HEK293 (cell line): ENCODE data around the gene TMEM91.

Source experiments
- CTCF ChIA-PET: fragments of 350-600 bp; formaldehyde crosslinking; extraction: SDS; loops from one replicate; lab custom pipeline; 2021; ENCODE audit warnings: antibody characterized with exemption; lab: Yijun Ruan, JAX
- POLR2A ChIA-PET: fragments of 300-600 bp; formaldehyde crosslinking; extraction: SDS; loops from one replicate; lab custom pipeline; 2020; ENCODE audit warnings: antibody characterized with exemption, inconsistent platforms; lab: Yijun Ruan, JAX
- H3K27ac ChIP-seq: fragments of 200-500 bp; sonication (Bioruptor generic); 2 replicates; pipeline ENCODE4 v1.5.1; 2014; ENCODE audit warnings: low read depth, low read length, control low read depth, inconsistent platforms; ENCODE audit errors: extremely low read depth
- H3K36me3 ChIP-seq, 2 experiments: fragments of 200-500 bp in 1 of 2; sonication (Bioruptor generic) in 1 of 2; 1 replicate in 1 of 2; 2 replicates in 1 of 2; pipeline ENCODE4 v1.5.1; 2014 to 2017; ENCODE audit warnings: inconsistent platforms in 2 of 2, low read length in 2 of 2; ENCODE audit not compliant: control insufficient read depth in 2 of 2, insufficient read depth in 1 of 2
- H3K4me1 ChIP-seq: fragments of 200-500 bp; sonication (Bioruptor generic); 2 replicates; pipeline ENCODE4 v1.5.1; 2014; ENCODE audit warnings: mild to moderate bottlenecking, low read length, inconsistent platforms; ENCODE audit not compliant: control insufficient read depth, insufficient read depth
- H3K4me3 ChIP-seq: 2 replicates; pipeline ENCODE4 v1.5.1; 2011; ENCODE audit warnings: low read depth, mild to moderate bottlenecking, control low read depth, low read length, moderate library complexity
- H3K9me3 ChIP-seq: fragments of 200-500 bp; sonication (Bioruptor generic); 2 replicates; pipeline ENCODE4 v1.5.1; 2014; ENCODE audit warnings: low read depth, low read length, inconsistent platforms; ENCODE audit not compliant: control insufficient read depth, insufficient read depth
- ATF2 ChIP-seq: fragments of 450-650 bp; formaldehyde crosslinking; IDR thresholded peaks from 2 replicates; pipeline ENCODE4 v1.5.1; 2016; ENCODE audit warnings: missing biosample characterization, missing genetic modification characterization, low read depth
- IKZF3 ChIP-seq: fragments of 450-650 bp; IDR thresholded peaks from 2 replicates; pipeline ENCODE4 v1.5.0; 2018; ENCODE audit warnings: missing biosample characterization, mild to moderate bottlenecking, missing genetic modification characterization, moderate library complexity
- KLF10 ChIP-seq: fragments of 450-650 bp; IDR thresholded peaks from 2 replicates; pipeline ENCODE4 v1.5.1; 2018; ENCODE audit warnings: missing biosample characterization, mild to moderate bottlenecking, missing genetic modification characterization
- KLF17 ChIP-seq: fragments of 450-650 bp; formaldehyde crosslinking; IDR thresholded peaks from 2 replicates; pipeline ENCODE4 v1.5.1; 2016; ENCODE audit warnings: missing biosample characterization, missing genetic modification characterization
- KLF9 ChIP-seq: fragments of 450-650 bp; formaldehyde crosslinking; IDR thresholded peaks from 2 replicates; pipeline ENCODE4 v1.5.1; 2016; ENCODE audit warnings: missing biosample characterization, missing genetic modification characterization, low read depth
- PRDM6 ChIP-seq: fragments of 450-650 bp; formaldehyde crosslinking; IDR thresholded peaks from 2 replicates; pipeline ENCODE4 v1.5.1; 2017; ENCODE audit warnings: missing biosample characterization, missing genetic modification characterization
- SCRT2 ChIP-seq: fragments of 450-650 bp; formaldehyde crosslinking; IDR thresholded peaks from 2 replicates; pipeline ENCODE4 v1.5.1; 2016; ENCODE audit warnings: missing biosample characterization, missing genetic modification characterization
- SP2 ChIP-seq: fragments of 450-650 bp; formaldehyde crosslinking; IDR thresholded peaks from 2 replicates; pipeline ENCODE4 v1.5.1; 2016; ENCODE audit warnings: missing biosample characterization, missing genetic modification characterization
- ZBTB10 ChIP-seq: fragments of 450-650 bp; formaldehyde crosslinking; IDR thresholded peaks from 2 replicates; pipeline ENCODE4 v1.5.1; 2016; ENCODE audit warnings: missing biosample characterization, missing genetic modification characterization
- ZBTB8A ChIP-seq: fragments of 450-650 bp; formaldehyde crosslinking; IDR thresholded peaks from 2 replicates; pipeline ENCODE4 v1.5.1; 2016; ENCODE audit warnings: missing biosample characterization, missing genetic modification characterization
- ZFP69B ChIP-seq: fragments of 450-650 bp; formaldehyde crosslinking; IDR thresholded peaks from 2 replicates; pipeline ENCODE4 v1.5.1; 2016; ENCODE audit warnings: missing biosample characterization, missing genetic modification characterization
- ZNF10 ChIP-seq: fragments of 450-650 bp; formaldehyde crosslinking; IDR thresholded peaks from 2 replicates; pipeline ENCODE4 v1.5.1; 2017; ENCODE audit warnings: missing biosample characterization, missing genetic modification characterization
- ZNF112 ChIP-seq: fragments of 450-650 bp; formaldehyde crosslinking; IDR thresholded peaks from 2 replicates; pipeline ENCODE4 v1.5.0; 2017; ENCODE audit warnings: missing biosample characterization, missing genetic modification characterization
- ZNF19 ChIP-seq: fragments of 450-650 bp; formaldehyde crosslinking; IDR thresholded peaks from 2 replicates; pipeline ENCODE4; 2016; ENCODE audit warnings: missing biosample characterization, missing genetic modification characterization, low read depth
- ZNF24 ChIP-seq: fragments of 450-650 bp; formaldehyde crosslinking; IDR thresholded peaks from 2 replicates; pipeline ENCODE4 v1.5.1; 2016; ENCODE audit warnings: missing biosample characterization, missing genetic modification characterization
- ZNF354C ChIP-seq: fragments of 450-650 bp; formaldehyde crosslinking; IDR thresholded peaks from 2 replicates; pipeline ENCODE4 v1.5.1; 2016; ENCODE audit warnings: missing biosample characterization, missing genetic modification characterization, low read depth, borderline replicate concordance
- ZNF394 ChIP-seq: fragments of 450-650 bp; formaldehyde crosslinking; IDR thresholded peaks from 2 replicates; pipeline ENCODE4 v1.5.1; 2016; ENCODE audit warnings: missing biosample characterization, missing genetic modification characterization, mild to moderate bottlenecking, moderate library complexity, borderline replicate concordance
- ZNF529 ChIP-seq: fragments of 450-650 bp; formaldehyde crosslinking; IDR thresholded peaks from 2 replicates; pipeline ENCODE4 v1.5.1; 2017; ENCODE audit warnings: missing genetic modification characterization, missing biosample characterization; ENCODE audit not compliant: insufficient replicate concordance
- ZNF544 ChIP-seq: fragments of 450-650 bp; formaldehyde crosslinking; IDR thresholded peaks from 2 replicates; pipeline ENCODE4 v1.5.0; 2017; ENCODE audit warnings: missing biosample characterization, missing genetic modification characterization
- ZNF600 ChIP-seq: fragments of 450-650 bp; formaldehyde crosslinking; IDR thresholded peaks from 2 replicates; pipeline ENCODE4 v1.5.1; 2016; ENCODE audit warnings: missing biosample characterization, missing genetic modification characterization
- ZNF692 ChIP-seq: fragments of 450-650 bp; formaldehyde crosslinking; IDR thresholded peaks from 2 replicates; pipeline ENCODE4 v1.5.1; 2016; ENCODE audit warnings: missing biosample characterization, missing genetic modification characterization
- ZNF843 ChIP-seq: fragments of 450-650 bp; formaldehyde crosslinking; IDR thresholded peaks from 2 replicates; pipeline ENCODE4 v1.5.1; 2016; ENCODE audit warnings: missing biosample characterization, missing genetic modification characterization
- ZSCAN30 ChIP-seq: fragments of 450-650 bp; IDR thresholded peaks from 2 replicates; pipeline ENCODE4 v1.5.1; 2018; ENCODE audit warnings: missing biosample characterization, mild to moderate bottlenecking, missing genetic modification characterization, moderate library complexity

The TMEM91 gene

GRCh38 chr19:41353466-41354342 lies 22.6 kb upstream of the TMEM91 start, which contains the start of gene TGFB1 (continued):
- peak; percentile 88 for TF ChIP-seq ZBTB10 (tag by site-specific recombination)
- TF ChIP-seq ZFP69B = peak; percentile 36; the same call in 1 of the 2 replicates
- TF ChIP-seq ZSCAN30 = peak; percentile 71
- TF ChIP-seq ZNF529 (tag by site-specific recombination) = no peak
- peak; percentile 53; the same call in 1 of the 2 replicates for TF ChIP-seq ZNF600 (tag by site-specific recombination)
- TF ChIP-seq SP2 (tag by site-specific recombination) = peak; percentile 73
- peak; percentile 43; the same call in 1 of the 2 replicates for TF ChIP-seq ZBTB8A (tag by site-specific recombination)
- TF ChIP-seq ZNF692 (tag by site-specific recombination) = peak; percentile 50
- peak; percentile 75 for TF ChIP-seq KLF10
- TF ChIP-seq ZNF544 = no peak
- peak; percentile 92 for TF ChIP-seq KLF9
- peak; percentile 69 for TF ChIP-seq IKZF3
- no peak for TF ChIP-seq ZNF354C (tag by site-specific recombination)
- no peak for TF ChIP-seq ZNF19 (tag by site-specific recombination)

- Histone ChIP-seq H3K4me3 (peak overlapping the region; percentile 43), H3K9me3 (no peaks in the 10 kb centered on the region), H3K27ac (no peak overlapping the region; the same call in 1 of the 2 replicates), H3K36me3 (no peaks in the 10 kb centered on the region), H3K4me1 (peaks cover 5% of the 10 kb centered on the region; the same call in 1 of the 2 replicates)
- ChIA-PET POLR2A (interaction anchor here (0.6 to 2.4 kb wide), 2 partner anchors 9 to 29 kb away, joined by 4 to 22 read pairs; partner anchors contain the start of gene B9D2), CTCF (interaction anchor here (0.6 to 5.3 kb wide), 7 partner anchors 9 to 720 kb away, joined by 3 to 64 read pairs (median 5); partner anchors contain the start of genes B9D2 and DMAC2)
- TF ChIP-seq ZNF843 (tag by site-specific recombination) = no peak
- no peak for TF ChIP-seq KLF17 (tag by site-specific recombination)
- TF ChIP-seq PRDM6 (tag by site-specific recombination) = no peak
- TF ChIP-seq ATF2 (tag by site-specific recombination) = no peak
- peak; percentile 11; the same call in 1 of the 2 replicates for TF ChIP-seq ZBTB10 (tag by site-specific recombination)
- TF ChIP-seq ZNF394 (tag by site-specific recombination) = 0 out of 2 replicates have a peak, but pooled peaks have one; percentile 2
- no peak for TF ChIP-seq ZNF10 (tag by site-specific recombination)
- no peak for TF ChIP-seq ZNF24 (tag by site-specific recombination)
- TF ChIP-seq SCRT2 (tag by site-specific recombination) = peak; percentile 93; the same call in 1 of the 2 replicates
- TF ChIP-seq ZNF112 (tag by site-specific recombination) = no peak
Observed at GRCh38 chr19:41354343-41354953, 21.9 kb upstream of the TMEM91 start.
